Tibial nerve (tissue), 4 donors: ENCODE measurements around the gene TUBA1A. TPM values are rescaled to one million over a fixed set of nuclear protein-coding genes. Genes with fewer than 3 reads are reported as not detected.
"Not testable (repeated sequence)": the region's sequence is repeated elsewhere in the genome, so short reads cannot be mapped to it uniquely, and the experiment has no call there.

Experiments used
- DNase-seq, 2 donors: peaks; one replicate each; pipeline ENCODE4 v3.0.0-alpha.2; 2019; ENCODE audit warnings: low spot score in 2 of 2
- H3K27ac ChIP-seq, 4 donors: fragments of 200-600 bp; sonication (generic) in 3 of 4; one replicate each; pipeline ENCODE4 v1.5.1; 2017 to 2019; ENCODE audit warnings: mild to moderate bottlenecking in 1 of 4
- H3K27me3 ChIP-seq, 2 donors: fragments of 200-600 bp; sonication (generic) in 1 of 2; one replicate each; pipeline versions ENCODE4 v1.5.1 to v1.6.0; 2017 to 2019
- H3K36me3 ChIP-seq, 3 donors: fragments of 200-600 bp; sonication (generic); one replicate each; pipeline ENCODE4 v1.5.1; 2018 to 2019
- H3K4me1 ChIP-seq, 4 donors: fragments of 200-600 bp; sonication (generic) in 3 of 4; one replicate each; pipeline ENCODE4 v1.5.1; 2017 to 2019
- H3K4me3 ChIP-seq, 4 donors: fragments of 200-600 bp; sonication (generic) in 3 of 4; one replicate each; pipeline ENCODE4 v1.5.1; 2017 to 2019; ENCODE audit warnings: mild to moderate bottlenecking in 1 of 4, moderate library complexity in 1 of 4
- H3K9me3 ChIP-seq, 4 donors: fragments of 200-600 bp; sonication (generic) in 3 of 4; one replicate each; pipeline ENCODE4 v1.5.1; 2017 to 2019
- EP300 ChIP-seq, 2 donors: sonication (generic); formaldehyde crosslinking; IDR thresholded peaks; one replicate each; pipeline ENCODE4 v1.6.1; 2017; ENCODE audit warnings: antibody characterized with exemption in 2 of 2, mild to moderate bottlenecking in 1 of 2
- POLR2A ChIP-seq, 2 donors: fragments of 450-650 bp; IDR thresholded peaks; one replicate each; pipeline ENCODE4 v1.6.1; 2017; ENCODE audit warnings: antibody characterized with exemption in 2 of 2, mild to moderate bottlenecking in 2 of 2, moderate library complexity in 2 of 2
- WGBS, 2 donors: methylation state at CpG; one replicate each; pipeline ENCODE4 v1.1.5; 2018; 5-methylcytosine and 5-hydroxymethylcytosine counted together
- total RNA-seq, 4 donors: library from RNA; depleted of rRNA; stranded (reverse); fragments of >200 nt; gene quantifications; one replicate each; pipeline ENCODE4 v1.1.0, GENCODE V29; 2016
- TF ChIP-seq, protein P1 (sequence below), 5 experiments: fragments of 200-600 bp in 3 of 5; fragments of 450-650 bp in 2 of 5; sonication (generic) in 3 of 5; IDR thresholded peaks; one replicate each; pipeline ENCODE4 v1.5.1; 2016 to 2019; ENCODE audit warnings: antibody characterized with exemption in 5 of 5, mild to moderate bottlenecking in 3 of 5, moderate library complexity in 2 of 5

TUBA1A gene
- total RNA-seq, 4 donors from 2014 or later: 264 to 402 (median 307) TPM

DNA sequence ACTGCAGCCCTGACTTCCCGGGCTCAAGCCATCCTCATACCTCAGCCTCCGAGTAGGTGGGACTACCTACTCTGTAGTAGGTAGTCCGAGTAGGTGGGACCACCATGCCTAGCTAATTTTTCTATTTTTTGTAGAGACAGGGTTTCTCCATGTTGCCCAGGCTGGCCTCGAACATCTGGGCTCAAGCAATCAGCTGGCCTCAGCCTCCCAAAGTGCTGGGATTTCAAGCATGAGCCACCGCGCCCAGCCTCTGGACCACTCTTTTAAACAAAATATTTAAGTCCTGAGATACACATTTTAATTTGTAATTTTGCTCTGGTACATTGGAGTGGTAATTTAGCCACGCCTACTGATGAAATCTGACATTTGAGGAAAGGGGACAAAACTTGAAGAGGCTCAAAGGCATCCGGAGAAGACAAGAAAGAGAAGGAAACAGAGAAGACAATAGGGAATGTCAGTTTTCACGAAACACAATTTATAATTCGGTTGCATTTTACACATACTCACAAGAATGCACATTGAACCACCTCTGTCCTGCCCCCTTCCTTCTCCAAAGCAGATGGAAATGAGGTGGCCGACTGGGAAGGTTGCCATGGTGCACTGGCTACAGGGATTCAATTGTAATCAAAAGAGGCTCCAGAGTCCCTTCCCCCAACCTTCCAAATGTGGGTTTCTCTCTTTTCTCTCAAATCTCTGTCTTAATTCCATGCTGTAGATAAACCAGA is 9.7 kb upstream of the TUBA1A start:
- H3K9me3 ChIP-seq: no peaks in the 10 kb centered on the region
- DNase-seq: no peak
- no peak overlapping the region for H3K4me3 ChIP-seq
- peaks cover 0 to 44% (median 19%) of the 10 kb centered on the region in 4 donors for H3K4me1 ChIP-seq
- H3K27me3 ChIP-seq: no peaks in the 10 kb centered on the region
- no peaks in the 10 kb centered on the region for H3K36me3 ChIP-seq
- 56 to 58% methylated on average over 11 of the region's 11 CpGs for WGBS, 2 donors
- H3K27ac ChIP-seq: peak overlapping the region in 2 of 4 donors; percentile 57 to 79
- TF ChIP-seq POLR2A (IDR thresholded peaks at IDR 0.05): no peak
- TF ChIP-seq EP300 (IDR thresholded peaks at IDR 0.05): no peak
- TF ChIP-seq, protein P1, sequence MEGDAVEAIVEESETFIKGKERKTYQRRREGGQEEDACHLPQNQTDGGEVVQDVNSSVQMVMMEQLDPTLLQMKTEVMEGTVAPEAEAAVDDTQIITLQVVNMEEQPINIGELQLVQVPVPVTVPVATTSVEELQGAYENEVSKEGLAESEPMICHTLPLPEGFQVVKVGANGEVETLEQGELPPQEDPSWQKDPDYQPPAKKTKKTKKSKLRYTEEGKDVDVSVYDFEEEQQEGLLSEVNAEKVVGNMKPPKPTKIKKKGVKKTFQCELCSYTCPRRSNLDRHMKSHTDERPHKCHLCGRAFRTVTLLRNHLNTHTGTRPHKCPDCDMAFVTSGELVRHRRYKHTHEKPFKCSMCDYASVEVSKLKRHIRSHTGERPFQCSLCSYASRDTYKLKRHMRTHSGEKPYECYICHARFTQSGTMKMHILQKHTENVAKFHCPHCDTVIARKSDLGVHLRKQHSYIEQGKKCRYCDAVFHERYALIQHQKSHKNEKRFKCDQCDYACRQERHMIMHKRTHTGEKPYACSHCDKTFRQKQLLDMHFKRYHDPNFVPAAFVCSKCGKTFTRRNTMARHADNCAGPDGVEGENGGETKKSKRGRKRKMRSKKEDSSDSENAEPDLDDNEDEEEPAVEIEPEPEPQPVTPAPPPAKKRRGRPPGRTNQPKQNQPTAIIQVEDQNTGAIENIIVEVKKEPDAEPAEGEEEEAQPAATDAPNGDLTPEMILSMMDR (IDR thresholded peaks at IDR 0.05): no peak

DNA sequence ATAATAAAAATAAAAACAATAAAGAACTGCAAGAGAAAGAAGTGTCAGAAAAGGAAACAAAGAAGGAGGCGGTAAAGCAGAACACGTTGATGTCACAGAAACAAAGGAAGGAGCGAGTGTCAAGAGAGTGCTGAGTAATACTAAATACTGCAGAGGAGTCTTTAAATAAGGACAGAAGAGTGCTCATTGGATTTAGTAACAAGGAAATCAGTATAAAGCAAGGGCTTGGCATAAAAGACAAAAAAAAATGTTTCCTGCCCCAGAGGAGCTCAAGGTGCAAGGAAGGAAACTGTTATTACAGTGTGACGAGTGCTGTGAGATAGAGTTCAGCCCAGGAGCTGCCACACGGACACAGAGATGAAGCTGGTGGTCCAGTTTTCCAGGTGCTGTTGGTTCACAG is 8.4 kb upstream of the TUBA1A start:
- WGBS, 2 donors: 71 to 72% methylated on average over 5 of the region's 5 CpGs

DNA sequence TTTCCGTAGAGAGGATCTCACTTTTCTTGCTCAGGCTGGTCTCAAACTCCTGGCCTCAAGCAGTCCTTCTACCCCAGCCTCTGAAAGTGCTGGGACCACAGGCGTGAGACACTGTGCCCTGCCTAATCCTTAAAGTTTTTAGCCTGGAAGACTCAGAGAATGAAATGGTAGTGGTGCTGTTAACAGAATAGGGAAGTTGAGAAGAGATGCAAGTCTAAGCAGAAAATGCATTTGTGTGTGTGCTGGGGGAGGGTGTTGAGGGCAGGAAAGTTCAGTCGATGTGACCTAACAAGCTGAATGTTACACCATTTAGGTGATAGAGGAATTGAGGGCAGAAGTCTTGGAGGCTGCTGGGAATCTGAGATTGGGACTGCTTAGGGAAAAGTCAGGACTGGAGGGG is 6.9 kb upstream of the TUBA1A start:
- WGBS, 2 donors: 80 to 81% methylated on average over 3 of the region's 3 CpGs
- DNase-seq: no peak
- no peak overlapping the region for H3K27ac ChIP-seq
- H3K36me3 ChIP-seq: no peaks in the 10 kb centered on the region
- TF ChIP-seq POLR2A (IDR thresholded peaks at IDR 0.05): no peak
- peak in 1 of 2 donors; percentile 31 for TF ChIP-seq EP300 (IDR thresholded peaks at IDR 0.05)
- TF ChIP-seq, protein P1 (IDR thresholded peaks at IDR 0.05): no peak
- H3K4me3 ChIP-seq: no peak overlapping the region
- H3K4me1 ChIP-seq: peaks cover 0 to 27% (median 7%) of the 10 kb centered on the region in 4 donors
- H3K9me3 ChIP-seq: no peaks in the 10 kb centered on the region
- H3K27me3 ChIP-seq: no peaks in the 10 kb centered on the region

More for the DNA sequence above, 8.4 kb upstream of the TUBA1A start:
- no peaks in the 10 kb centered on the region for H3K36me3 ChIP-seq
- TF ChIP-seq, protein P1 (IDR thresholded peaks at IDR 0.05): no peak
- no peak for TF ChIP-seq POLR2A (IDR thresholded peaks at IDR 0.05)
- no peak overlapping the region for H3K4me3 ChIP-seq
- H3K27ac ChIP-seq: no peak overlapping the region
- no peak for DNase-seq
- peaks cover 0 to 42% (median 19%) of the 10 kb centered on the region in 4 donors for H3K4me1 ChIP-seq
- H3K9me3 ChIP-seq: no peaks in the 10 kb centered on the region
- no peaks in the 10 kb centered on the region for H3K27me3 ChIP-seq

DNA sequence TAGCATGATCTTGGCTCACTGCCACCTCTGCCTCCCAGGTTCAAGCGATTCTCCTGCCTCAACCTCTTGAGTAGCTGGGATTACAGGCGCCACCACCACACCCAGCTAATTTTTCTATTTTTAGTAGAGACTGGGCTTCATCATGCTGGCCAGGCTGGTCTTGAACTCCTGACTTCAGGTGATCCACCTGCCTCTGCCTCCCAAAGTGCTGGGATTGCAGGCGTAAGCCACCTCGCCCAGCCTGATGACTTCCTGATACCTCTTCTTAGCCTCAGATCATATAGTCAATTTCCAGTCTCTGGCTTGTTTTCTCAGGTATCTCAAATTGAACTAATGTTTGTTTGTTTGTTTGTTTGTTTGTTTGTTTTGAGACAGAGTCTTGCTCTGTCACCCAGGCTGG is 4.9 kb upstream of the TUBA1A start:
- not testable (repeated sequence) for H3K4me3 ChIP-seq, H3K36me3 ChIP-seq, H3K9me3 ChIP-seq, DNase-seq, H3K27me3 ChIP-seq, H3K27ac ChIP-seq
- H3K4me1 ChIP-seq: peaks cover 0 to 32% (median 4%) of the 10 kb centered on the region in 4 donors
- 90 to 95% methylated on average over 4 of the region's 4 CpGs for WGBS, 2 donors

DNA sequence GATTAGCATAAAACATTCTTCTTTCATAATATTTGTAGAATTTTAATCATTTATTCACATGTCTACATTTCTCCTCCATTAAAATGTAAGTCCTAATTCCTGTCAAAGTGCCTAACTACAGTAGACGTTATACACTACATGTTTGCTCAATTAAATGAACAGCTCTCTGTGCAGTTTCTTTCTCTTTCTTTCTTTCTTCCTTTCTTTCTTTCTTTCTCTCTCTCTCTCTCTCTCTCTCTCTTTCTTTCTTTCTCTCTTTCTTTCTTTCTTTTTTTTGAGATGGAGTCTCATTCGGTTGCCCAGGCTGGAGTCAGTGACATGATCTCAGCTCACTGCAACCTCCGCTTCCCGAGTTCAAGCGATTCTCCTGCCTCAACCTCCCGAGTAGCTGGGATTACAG is 2.6 kb upstream of the TUBA1A start:
- H3K4me1 ChIP-seq: peaks cover 0 to 24% (median 4%) of the 10 kb centered on the region in 4 donors
- 84 to 89% methylated on average over 6 of the region's 6 CpGs for WGBS, 2 donors
- H3K27ac ChIP-seq, H3K27me3 ChIP-seq, H3K9me3 ChIP-seq, DNase-seq, H3K4me3 ChIP-seq, H3K36me3 ChIP-seq: not testable (repeated sequence)

DNA sequence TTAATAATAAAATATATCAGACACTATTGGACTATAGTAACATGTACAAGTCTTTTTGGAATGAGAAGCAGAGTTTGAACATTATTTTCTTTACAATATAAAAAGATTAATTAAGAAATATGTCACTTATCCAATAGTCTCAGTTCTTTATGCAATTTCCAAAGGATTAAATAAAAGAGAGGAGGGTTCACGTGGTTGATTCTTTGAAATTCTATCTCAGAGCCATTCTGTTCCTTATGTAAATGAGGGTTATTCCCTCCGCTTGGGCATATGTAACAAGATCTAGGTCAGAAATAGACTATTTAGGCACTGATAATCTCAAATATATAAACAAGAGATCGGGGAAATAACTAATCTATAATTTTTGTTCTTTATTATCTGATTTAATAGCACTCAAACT is 2.1 kb upstream of the TUBA1A start:
- H3K27ac ChIP-seq: peak overlapping the region in 1 of 4 donors; percentile 29
- no peaks in the 10 kb centered on the region for H3K27me3 ChIP-seq
- peaks cover 0 to 30% (median 6%) of the 10 kb centered on the region in 4 donors for H3K4me1 ChIP-seq
- no peak overlapping the region for H3K4me3 ChIP-seq
- H3K9me3 ChIP-seq: no peaks in the 10 kb centered on the region
- H3K36me3 ChIP-seq: peaks cover 0 to 7% (median 4%) of the 10 kb centered on the region in 3 donors
- no peak for DNase-seq
- 68 to 78% methylated on average over 3 of the region's 3 CpGs for WGBS, 2 donors
- TF ChIP-seq POLR2A (IDR thresholded peaks at IDR 0.05): no peak
- TF ChIP-seq, protein P1 (IDR thresholded peaks at IDR 0.05): no peak
- TF ChIP-seq EP300 (IDR thresholded peaks at IDR 0.05): no peak
